GM21367 (cell line): ENCODE data around the gene ABCF3.

Experiments used
- ATAC-seq: cut with Tn5 transposase; IDR thresholded peaks from one replicate; pipeline ENCODE4 v1.9.1; 2021; ENCODE audit not compliant: unreplicated experiment

Gene ABCF3

GRCh38 chr3:184184546-184185230, 1.3 kb upstream of the ABCF3 start:
- no peak for ATAC-seq

- peak; percentile 87 for ATAC-seq
Measured at GRCh38 chr3:184185461-184186183, 377 bp upstream of the ABCF3 start.

GRCh38 chr3:184186902-184187207, 856 bp downstream of the ABCF3 start:
- no peak for ATAC-seq

GRCh38 chr3:184188080-184188479, 2.1 kb downstream of the ABCF3 start:
- ATAC-seq = no peak

- ATAC-seq = no peak
Measured at GRCh38 chr3:184189421-184189820, 3.4 kb downstream of the ABCF3 start.

- no peak for ATAC-seq
Measured at GRCh38 chr3:184192889-184193288, 6.9 kb downstream of the ABCF3 start.

DNA sequence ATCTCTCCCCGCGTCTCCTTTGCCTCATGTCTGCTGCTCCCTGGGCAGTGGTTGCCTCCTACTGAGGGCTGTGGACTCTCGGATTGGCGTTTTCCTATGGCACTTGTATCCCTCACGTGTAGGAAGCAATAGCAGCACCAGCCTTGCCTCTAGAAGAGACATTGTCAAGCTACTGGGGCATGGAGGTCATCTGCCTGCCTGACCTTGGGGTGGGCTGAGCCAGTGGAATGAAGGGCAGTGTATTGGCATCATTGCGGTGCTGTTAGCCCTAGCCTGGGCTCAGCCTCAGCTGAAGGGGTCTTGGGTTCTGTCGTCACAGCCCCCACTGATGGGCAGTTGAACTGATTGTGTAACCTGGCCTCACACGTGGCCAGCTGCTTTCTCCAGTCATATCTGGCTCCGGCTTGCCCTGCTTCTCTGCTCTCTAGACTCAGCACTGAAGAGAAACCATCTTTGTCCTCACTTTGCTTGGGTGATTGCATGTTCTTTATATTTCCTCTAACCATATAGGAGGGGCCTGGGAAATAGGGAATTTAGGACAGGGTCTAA, 8.1 kb downstream of the ABCF3 start:
- no peak for ATAC-seq

GRCh38 chr3:184196536-184196935, 10.5 kb downstream of the ABCF3 start:
- no peak for ATAC-seq

DNA sequence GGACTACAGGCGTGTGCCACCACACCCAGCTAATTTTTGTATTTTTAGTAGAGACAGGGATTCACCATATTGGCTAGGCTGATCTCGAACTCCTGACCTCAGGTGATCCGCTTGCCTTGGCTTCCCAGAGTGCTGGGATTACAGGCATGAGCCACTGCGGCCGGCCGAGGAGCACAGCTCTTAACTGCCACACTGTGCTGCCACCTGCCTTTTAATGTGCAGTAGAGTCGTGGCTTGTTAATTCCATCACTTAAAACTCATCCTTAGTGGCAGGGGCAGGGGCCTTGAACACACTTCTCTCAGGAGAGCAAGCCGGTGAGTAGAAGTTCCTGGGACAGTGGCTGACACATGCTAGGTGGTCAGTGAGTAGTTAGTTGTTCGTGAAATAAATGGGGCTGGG, 12.5 kb downstream of the ABCF3 start:
- ATAC-seq = no peak

DNA sequence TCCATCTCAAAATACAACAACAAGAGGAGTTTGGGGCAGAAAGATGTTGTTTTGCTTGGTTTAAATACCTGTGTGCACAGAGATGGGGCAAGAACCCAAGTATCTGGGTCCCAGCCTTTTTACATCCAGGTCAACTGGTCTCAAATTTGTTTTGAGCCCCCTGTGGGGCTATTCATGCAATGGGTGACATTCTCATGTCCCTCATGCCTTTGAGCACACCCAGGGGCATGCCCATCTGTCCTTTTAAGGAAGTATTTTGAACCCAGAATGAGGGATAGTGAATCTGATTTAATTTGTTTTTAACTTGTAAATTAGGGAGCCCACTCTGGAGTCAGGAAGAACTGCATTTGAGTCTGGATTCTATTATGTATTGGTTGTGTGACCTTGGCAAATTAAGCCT, 14.8 kb downstream of the ABCF3 start:
- no peak for ATAC-seq

DNA sequence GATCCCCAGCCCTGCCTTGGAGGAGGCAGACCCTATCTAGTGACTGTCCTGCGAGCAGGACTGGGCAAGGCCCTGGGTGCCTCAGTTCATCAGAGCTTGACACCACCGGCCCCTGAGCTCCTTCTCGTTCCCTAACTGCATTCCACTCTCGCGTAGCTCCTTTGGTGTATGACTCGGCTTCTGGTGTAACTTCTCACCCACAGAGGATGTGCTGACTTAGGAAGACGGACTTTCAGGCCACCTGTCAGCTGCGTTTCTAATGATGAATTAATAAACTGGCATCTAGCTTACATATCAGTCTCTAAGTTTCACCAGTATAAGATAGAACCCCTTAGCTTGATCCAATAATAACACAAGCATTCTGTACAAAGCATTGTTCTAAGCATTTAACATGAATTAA, 17.5 kb downstream of the ABCF3 start:
- no peak for ATAC-seq

DNA sequence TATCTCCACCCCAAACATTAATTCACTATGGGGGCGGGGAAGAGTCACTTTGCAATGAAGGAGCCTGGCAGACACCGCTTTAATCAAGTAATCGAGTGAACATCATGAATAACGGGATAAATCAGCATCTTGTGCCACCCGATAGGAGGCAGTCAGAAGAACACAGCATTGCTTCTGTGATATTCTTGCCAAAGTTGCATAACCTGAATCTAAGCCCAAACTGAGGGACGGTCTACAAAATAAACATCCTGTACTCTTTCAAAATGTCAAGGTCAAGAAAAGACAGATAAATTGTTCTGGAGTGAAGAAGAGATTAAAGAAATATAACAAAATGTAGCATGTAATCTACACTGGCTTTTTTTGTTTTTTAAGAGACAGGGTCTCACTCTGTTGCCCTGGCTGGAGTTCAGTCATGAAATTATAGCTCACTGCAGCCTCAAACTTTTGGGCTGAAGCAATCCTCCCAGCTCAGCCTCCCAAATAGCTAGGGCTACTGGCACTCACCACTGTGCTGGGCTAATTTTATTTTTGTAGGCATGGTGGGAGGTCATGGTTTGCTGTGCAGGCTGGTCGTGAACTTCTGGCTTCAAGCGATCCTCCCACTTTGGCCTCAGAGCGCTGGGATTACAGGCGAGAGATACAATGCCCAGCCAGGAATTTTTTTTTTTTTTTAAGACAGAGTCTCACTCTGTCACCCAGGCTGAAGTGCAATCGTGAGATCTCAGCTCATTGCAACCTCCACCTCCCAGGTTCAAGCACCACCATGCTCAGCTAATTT, 23.3 kb downstream of the ABCF3 start:
- ATAC-seq = no peak

- ATAC-seq = no peak
Measured at GRCh38 chr3:184211297-184211696, 25.3 kb downstream of the ABCF3 start.

DNA sequence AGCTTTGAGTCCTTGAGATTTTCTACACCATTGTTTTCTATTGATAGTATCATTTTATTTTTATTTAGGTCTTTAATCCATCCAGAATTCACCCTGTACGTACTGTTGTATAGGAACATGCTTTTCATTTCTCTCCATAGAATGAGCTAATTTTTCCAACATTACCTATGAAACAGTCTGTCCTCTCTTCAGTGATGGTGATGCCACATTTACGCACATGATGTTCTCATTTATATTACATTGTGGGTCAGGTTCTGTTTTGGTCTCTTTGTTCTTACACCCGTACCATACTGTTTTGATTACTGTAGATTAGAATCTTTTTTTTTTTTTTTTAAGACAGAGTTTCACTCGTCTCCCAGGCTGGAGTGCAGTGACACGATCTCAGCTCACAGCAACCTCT, 25.7 kb downstream of the ABCF3 start:
- ATAC-seq = no peak

- no peak for ATAC-seq
Measured at GRCh38 chr3:184218814-184219213, 32.8 kb downstream of the ABCF3 start.

DNA sequence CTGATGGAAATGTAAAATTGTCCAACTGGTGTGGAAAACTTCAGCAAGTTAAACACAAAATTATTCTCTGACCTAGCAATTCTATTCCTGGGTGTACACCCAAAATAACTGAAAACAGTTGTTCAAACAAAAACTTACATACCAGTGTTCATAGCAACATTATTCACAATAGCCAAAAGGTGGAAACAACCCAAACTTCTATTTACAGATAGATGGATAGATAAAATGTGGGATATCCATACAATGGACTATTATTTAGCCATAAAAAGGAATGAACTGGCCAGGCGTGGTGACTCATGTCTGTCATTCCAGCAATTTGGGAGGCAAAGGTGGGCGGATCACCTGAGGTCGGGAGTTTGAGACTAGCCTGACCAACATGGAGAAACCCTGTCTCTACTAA, 36.5 kb downstream of the ABCF3 start:
- ATAC-seq = no peak

DNA sequence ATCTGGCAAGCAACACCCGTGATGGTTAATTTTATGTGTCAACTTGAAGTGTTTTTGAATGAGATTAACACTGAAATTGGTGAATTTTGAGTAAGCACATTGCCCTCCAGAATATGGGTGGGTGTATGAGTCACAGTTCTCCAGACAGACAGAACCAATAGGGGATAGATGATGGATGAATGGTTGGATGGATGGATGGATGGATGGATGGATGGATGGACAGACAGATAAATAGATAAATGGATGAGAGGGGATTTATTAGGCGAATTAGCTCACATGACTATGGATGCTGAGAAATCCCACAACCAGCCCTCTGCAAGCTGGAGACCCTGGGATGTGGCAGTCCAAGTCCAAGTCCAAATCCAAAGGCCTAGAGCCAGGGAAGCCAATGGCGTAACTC, 37.9 kb downstream of the ABCF3 start:
- no peak for ATAC-seq

DNA sequence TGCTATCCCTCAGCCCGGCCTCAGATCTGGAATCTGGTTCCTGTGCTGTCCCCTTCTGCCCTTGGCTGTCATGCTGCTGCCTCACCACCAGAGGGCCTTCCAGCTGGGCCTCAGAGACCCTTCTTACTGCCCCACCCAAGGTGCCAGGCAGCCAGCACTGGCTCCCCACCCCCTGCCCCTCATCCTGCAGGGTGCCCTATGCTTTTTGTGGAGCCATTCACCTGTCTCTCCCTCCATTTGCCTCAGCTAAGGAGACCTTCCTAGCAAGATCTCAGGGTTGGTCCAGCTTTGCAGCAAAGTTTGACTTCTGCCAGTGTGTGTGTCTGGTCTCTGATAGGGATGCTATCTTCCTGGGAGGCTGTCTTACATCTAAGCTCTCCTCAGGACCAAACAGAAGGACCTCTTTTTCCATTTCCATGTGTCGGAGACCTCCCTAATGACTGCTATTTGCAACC, 41.5 kb downstream of the ABCF3 start:
- ATAC-seq = no peak

GRCh38 chr3:184228376-184229137, 42.6 kb downstream of the ABCF3 start:
- no peak for ATAC-seq

- peak; percentile 71 for ATAC-seq
Measured at GRCh38 chr3:184229394-184230080, 43.5 kb downstream of the ABCF3 start, which contains the start of gene VWA5B2. TSS of gene VWA5B2 (plus strand) at chr3:184229585. CDS start at chr3:184230529, 944 bp downstream.
